HG03354 (cell line): ENCODE data around the gene UMOD.
"Not testable (repeated sequence)": the region's sequence is repeated elsewhere in the genome, so short reads cannot be mapped to it uniquely, and the experiment has no call there.

Source experiments
- ATAC-seq: cut with Tn5 transposase; IDR thresholded peaks from one replicate; pipeline ENCODE4 v1.9.1; 2021; ENCODE audit warnings: mild to moderate bottlenecking; ENCODE audit not compliant: unreplicated experiment, poor library complexity, severe bottlenecking

UMOD gene

GRCh38 chr16:20325005-20325404 is 27.5 kb downstream of the UMOD start:
- ATAC-seq = no peak

GRCh38 chr16:20323591-20324117 is 28.9 kb downstream of the UMOD start:
- no peak for ATAC-seq

DNA sequence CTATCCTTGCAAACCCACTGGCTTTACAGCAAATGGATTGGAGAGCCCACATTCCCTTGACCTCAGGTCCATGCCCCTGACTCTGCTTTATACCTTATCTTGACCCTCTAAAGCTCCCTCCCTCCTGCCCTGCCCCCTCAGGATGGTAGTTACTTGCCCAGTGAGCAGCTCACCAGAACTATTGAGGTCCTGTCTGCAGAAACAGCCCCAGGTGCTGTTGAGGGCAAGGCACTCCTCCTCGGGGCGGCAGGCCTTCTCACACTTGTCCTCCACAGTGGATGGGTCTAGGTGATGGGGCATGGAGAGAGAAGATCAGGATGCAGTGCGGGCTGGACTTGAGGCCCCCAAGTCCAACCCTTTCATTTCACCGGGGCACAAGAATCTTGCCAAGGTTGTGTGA is 29.8 kb downstream of the UMOD start:
- no peak for ATAC-seq

- no peak for ATAC-seq
These were observed 30.8 kb downstream of the UMOD start for GRCh38 chr16:20321671-20322070.

DNA sequence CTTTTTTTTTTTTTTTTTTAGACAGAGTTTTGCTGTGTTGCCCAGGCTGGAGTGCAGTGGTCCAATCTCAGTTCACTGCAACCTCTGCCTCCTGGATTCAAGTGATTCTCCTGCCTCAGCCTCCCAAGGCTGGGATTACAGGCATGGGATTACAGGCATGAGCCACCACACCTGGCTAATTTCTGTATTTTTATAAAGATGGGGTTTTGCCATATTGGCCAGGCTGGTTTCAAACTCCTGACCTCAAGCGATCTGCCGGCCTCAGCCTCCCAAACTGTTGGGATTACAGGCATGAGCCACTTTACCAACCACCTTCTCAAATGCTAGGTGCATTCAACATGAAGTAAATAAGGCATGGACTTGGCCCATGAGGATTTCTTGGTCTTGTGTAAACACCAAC is 31.5 kb downstream of the UMOD start:
- ATAC-seq = not testable (repeated sequence)

DNA sequence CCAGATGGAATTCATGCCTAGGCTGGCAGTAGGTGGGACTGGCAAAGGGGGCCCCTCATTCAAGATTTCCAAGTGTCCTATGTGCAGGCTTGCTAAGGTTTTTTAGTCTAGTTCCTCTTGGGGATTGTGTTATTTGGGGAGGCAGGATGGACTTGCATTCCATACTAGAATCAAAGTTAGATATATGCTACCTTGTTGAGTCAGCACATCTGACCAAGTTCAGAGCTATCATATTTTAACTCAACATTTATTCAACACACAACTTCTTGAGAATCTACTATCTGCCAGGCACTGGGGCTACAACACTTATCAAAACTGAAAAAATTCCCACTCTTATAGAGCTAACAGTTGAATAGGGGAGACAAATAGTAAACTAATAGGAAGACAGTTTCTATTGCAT is 31.9 kb downstream of the UMOD start:
- ATAC-seq = no peak

DNA sequence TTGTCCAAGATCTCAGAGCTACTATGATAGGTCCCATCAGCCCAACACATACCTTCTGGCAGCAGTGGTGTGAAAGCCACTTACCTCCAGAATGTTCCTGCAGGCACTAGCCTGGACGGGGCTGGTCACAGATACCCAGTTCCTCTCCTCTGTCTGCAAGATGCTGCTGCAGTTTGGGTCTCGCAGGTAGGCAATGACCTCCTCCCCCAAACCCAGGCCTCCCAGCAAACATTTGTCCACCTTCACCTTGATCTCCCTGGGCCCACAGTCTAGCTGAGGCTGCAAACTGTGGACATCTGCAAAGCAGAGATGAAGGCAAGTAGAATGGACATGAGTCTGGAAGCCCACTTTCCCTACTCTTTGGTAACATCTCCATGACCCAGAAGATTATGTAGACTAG is 32.3 kb downstream of the UMOD start:
- no peak for ATAC-seq

DNA sequence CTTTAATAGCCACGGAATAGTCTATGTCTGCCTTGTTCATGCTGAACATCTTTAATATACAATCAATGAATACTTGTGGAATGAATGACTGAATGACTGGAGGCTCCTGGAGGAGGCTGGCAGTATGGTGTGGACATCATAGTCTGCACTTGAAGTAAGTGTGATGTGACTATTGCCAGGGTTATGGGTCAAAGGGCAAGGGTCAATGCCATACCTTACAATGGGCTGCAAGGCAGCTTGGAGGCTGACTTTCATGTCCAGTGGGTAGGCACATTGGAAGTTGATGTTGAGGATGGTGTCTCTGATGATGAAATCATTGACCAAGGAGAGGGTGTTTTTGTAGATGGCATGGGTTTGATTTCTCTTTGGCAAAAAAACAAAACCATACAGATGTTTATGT is 33.1 kb downstream of the UMOD start:
- ATAC-seq = no peak

DNA sequence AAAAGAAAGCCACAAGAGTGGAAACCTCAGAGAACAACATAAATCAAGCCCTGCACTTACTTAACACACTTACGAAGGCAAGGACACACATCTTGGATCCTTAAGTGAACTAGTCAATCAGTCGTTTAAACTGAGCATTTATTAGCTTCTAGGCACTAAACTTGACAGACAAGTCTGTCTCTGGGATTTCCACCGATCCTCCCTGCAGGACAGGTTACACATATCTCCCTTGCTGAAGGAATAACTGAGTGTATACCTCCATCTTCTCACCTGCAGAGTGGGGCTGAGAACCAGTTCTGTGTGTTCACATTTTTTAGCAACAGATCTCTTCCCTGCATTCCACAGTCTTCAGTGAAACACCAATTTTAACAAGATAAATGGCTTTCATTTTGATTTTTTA is 34.1 kb downstream of the UMOD start:
- no peak for ATAC-seq

GRCh38 chr16:20318006-20318405 is 34.5 kb downstream of the UMOD start:
- no peak for ATAC-seq

GRCh38 chr16:20317117-20317516 is 35.4 kb downstream of the UMOD start:
- no peak for ATAC-seq

DNA sequence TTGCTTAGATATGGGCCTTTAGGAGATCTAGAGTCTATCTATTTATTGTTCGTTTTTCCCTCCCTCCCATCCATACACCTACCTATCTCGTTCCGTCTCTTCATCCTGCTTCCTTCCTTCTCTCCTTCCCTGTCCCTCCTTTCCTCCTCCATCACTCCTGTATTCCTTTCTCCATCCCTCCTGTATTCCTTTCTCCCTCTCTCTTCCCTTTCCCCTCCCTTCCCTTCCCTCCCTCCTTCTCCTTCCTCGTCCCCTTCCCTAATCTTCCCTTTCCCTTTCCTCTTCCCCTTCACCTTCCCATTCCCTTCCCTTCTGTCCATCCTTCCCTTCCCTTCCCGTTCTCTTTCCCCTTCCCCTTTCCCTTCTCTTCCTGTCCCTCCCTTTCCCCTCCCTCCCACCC is 35.8 kb downstream of the UMOD start:
- no peak for ATAC-seq

DNA sequence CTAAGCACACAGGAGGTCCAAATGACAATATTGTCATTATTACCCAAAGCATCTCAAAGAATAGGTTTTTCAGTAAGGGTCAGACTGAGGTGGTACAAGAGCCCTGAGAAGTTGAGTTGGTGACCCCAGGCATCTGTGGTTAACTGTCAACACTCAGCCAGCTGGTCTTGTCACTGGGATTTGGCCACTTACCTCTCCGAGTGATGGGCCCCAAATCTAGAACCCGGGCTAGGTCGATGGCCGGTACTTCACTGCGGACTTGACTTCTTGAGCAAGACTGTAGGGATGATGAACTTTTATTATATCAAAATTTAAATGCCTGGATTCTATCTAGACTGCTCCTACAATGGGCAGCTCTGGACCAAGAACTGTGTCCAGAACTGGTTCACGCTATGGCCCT is 36.8 kb downstream of the UMOD start:
- ATAC-seq = no peak

GRCh38 chr16:20314575-20314974 is 37.9 kb downstream of the UMOD start:
- ATAC-seq = no peak

- no peak for ATAC-seq
These were observed 38.8 kb downstream of the UMOD start for GRCh38 chr16:20313741-20314140.

DNA sequence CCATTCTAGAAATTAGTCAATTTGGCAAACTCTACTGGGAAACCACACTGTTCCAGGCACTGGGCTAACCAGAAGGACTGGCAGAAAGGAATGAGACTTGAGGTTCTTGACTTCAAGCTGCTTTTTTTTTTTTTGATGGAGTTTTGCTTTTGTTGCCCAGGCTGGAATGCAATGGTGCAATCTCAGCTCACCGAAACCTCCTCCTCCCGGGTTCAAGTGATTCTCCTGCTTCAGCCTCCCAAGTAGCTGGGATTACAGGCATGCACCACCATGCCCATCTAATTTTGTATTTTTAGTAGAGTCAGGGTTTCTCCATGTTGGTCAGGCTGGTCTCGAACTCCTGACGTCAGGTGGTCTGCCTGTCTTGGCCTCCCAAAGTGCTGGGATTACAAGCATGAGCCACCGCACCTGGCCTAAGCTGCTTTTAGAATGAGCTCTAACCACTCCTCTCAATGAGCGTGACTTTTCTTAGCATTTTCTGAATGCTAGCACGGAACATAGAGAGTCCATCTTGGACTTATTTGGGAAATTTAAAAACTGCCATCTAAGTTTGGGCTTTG is 39.9 kb downstream of the UMOD start:
- not testable (repeated sequence) for ATAC-seq

DNA sequence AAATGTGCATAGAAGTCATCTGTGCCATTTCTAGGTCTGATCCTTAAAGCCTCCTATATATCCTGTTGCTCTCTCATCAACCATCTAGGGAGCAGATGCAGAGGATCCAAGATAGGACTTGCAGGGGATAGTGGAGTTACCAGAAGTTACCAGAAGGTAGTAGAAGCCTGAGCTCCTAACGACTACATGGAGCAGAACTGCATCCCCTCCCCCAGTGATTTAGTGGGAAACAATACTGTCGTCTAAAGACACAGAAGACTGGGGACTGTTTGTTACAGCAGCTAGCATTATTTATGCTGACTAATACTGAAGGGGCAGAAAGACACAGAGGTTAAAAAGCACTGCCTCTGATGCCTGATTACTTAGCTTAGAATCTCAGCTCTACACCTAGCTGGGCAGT is 41.0 kb downstream of the UMOD start:
- no peak for ATAC-seq

- ATAC-seq = no peak
These were observed 41.8 kb downstream of the UMOD start for GRCh38 chr16:20310421-20311395.

DNA sequence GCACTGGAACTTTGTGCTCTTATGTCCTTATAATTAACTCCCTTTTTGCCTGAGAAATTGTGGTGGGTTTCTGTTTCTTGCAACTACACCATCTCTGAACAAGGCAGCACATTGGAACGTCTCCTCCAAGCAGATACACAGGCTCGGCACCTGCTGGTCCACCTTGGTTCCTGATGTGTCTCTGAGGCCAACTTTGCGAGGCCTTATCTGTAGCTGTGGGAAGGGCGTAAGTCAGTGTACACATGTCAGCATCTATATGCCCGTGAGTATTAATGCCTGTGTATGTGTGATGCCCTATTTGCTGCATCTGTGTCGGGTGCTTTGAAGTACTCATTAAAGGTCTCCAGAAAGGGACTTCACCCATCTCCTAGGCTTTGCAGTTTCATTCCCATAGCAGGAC is 42.7 kb downstream of the UMOD start:
- no peak for ATAC-seq

DNA sequence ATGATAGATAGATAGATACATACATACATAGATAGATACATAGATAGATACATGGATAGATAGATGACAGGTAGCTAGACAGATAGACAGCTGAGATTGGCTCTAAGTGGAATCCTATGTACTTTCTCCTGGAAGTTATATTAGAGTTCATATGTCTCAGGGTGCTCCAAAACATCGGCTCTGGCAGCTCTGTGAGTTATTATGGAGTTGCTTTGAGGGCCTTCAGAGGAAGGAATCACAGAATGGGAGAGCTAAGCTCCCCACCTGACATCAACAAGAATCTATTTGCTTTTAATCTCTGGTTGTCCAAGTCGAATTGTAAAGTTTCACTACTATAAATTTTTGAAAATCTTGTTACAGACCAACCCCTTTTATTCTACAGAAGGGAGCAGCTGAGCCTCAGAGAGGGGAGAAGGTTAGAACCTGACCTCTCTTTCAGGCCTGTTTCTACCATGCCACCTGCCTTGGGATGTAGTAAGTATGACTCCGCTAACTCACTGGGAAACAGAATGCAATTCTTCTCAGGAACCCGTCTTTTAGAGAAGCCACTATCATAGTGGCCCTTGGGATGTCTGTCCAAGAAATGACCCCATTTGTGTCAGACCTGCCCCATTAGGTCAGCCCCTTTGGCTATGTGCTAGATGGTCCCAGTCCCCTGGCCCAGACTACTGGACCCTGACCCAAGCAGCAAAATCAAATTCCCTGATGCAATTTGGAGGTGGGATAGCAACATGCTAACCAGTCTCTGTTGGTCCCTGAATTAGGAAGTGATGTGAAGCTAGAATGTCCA is 43.5 kb downstream of the UMOD start:
- ATAC-seq = no peak
